DOHH2 (cell line): Measurements from ENCODE around the gene TPPP3.

Experiments
- CTCF ChIP-seq: fragments of 200-600 bp; sonication (generic); IDR thresholded peaks from one replicate; pipeline ENCODE4 v1.5.1; 2014; ENCODE audit warnings: antibody characterized with exemption, mild to moderate bottlenecking, low read depth, low read length; ENCODE audit not compliant: poor library complexity, severe bottlenecking
- EZH2phosphoT487 ChIP-seq: fragments of 200-600 bp; sonication (generic); IDR thresholded peaks from 2 replicates; pipeline ENCODE4 v1.6.1; 2017; ENCODE audit warnings: borderline replicate concordance, mild to moderate bottlenecking, antibody characterized with exemption, low read length, moderate library complexity, mixed read lengths

- TF ChIP-seq CTCF (no peak), EZH2phosphoT487 (no peak)
These were observed 44.2 kb upstream of the TPPP3 start for GRCh38 chr16:67437513-67437912.
